ENCODE data around the gene ATAD1. TPM values are rescaled to one million over a fixed set of nuclear protein-coding genes. Genes with fewer than 3 reads are reported as not detected.

Gene ATAD1
- total RNA-seq, 1 donor from 2014 or later: 48.0 TPM

- TF ChIP-seq CTCF (IDR thresholded peaks at IDR 0.05; ENCODE audit: insufficient read depth, low read length, poor library complexity, severe bottlenecking): no peak
- Histone ChIP-seq H3K4me3 (ENCODE audit: low read depth, low read length) (no peak overlapping the region), H3K36me3 (ENCODE audit: control insufficient read depth, insufficient read depth, low read length) (no peaks in the 10 kb centered on the region), H3K27me3 (ENCODE audit: control insufficient read depth, insufficient read depth, low read length) (no peaks in the 10 kb centered on the region)
- no peak for DNase-seq (ENCODE audit: low read depth)
These were observed 58.5 kb downstream of the ATAD1 start for GRCh38 chr10:87759551-87759950.

- Histone ChIP-seq H3K36me3 (ENCODE audit: control insufficient read depth, insufficient read depth, low read length) (no peaks in the 10 kb centered on the region), H3K4me3 (ENCODE audit: low read depth, low read length) (no peak overlapping the region), H3K27me3 (ENCODE audit: control insufficient read depth, insufficient read depth, low read length) (no peaks in the 10 kb centered on the region)
- DNase-seq (ENCODE audit: low read depth): no peak
- no peak for TF ChIP-seq CTCF (IDR thresholded peaks at IDR 0.05; ENCODE audit: insufficient read depth, low read length, poor library complexity, severe bottlenecking)
These were observed 60.3 kb downstream of the ATAD1 start for GRCh38 chr10:87757685-87758084.

- Histone ChIP-seq H3K4me3 (ENCODE audit: low read depth, low read length) (no peak overlapping the region), H3K27me3 (ENCODE audit: control insufficient read depth, insufficient read depth, low read length) (no peaks in the 10 kb centered on the region), H3K36me3 (ENCODE audit: control insufficient read depth, insufficient read depth, low read length) (no peaks in the 10 kb centered on the region)
- DNase-seq (ENCODE audit: low read depth): no peak
- TF ChIP-seq CTCF (IDR thresholded peaks at IDR 0.05; ENCODE audit: insufficient read depth, low read length, poor library complexity, severe bottlenecking): no peak
These were observed 63.8 kb downstream of the ATAD1 start for GRCh38 chr10:87753995-87754866.

GRCh38 chr10:87752566-87752965 is 65.5 kb downstream of the ATAD1 start:
- no peak for DNase-seq (ENCODE audit: low read depth)
- TF ChIP-seq CTCF (IDR thresholded peaks at IDR 0.05; ENCODE audit: insufficient read depth, low read length, poor library complexity, severe bottlenecking): no peak
- Histone ChIP-seq H3K4me3 (ENCODE audit: low read depth, low read length) (no peak overlapping the region), H3K27me3 (ENCODE audit: control insufficient read depth, insufficient read depth, low read length) (no peaks in the 10 kb centered on the region), H3K36me3 (ENCODE audit: control insufficient read depth, insufficient read depth, low read length) (no peaks in the 10 kb centered on the region)

- no peaks in the 10 kb centered on the region for H3K36me3 ChIP-seq (ENCODE audit: control insufficient read depth, insufficient read depth, low read length)
- no peak for DNase-seq (ENCODE audit: low read depth)
- H3K4me3 ChIP-seq (ENCODE audit: low read depth, low read length): no peak overlapping the region
- H3K27me3 ChIP-seq (ENCODE audit: control insufficient read depth, insufficient read depth, low read length): no peaks in the 10 kb centered on the region
- no peak for TF ChIP-seq CTCF (IDR thresholded peaks at IDR 0.05; ENCODE audit: insufficient read depth, low read length, poor library complexity, severe bottlenecking)
These were observed 66.8 kb downstream of the ATAD1 start for GRCh38 chr10:87751274-87751673.

GRCh38 chr10:87750817-87751216 is 67.2 kb downstream of the ATAD1 start:
- DNase-seq (ENCODE audit: low read depth): no peak
- no peak for TF ChIP-seq CTCF (IDR thresholded peaks at IDR 0.05; ENCODE audit: insufficient read depth, low read length, poor library complexity, severe bottlenecking)
- no peak overlapping the region for H3K4me3 ChIP-seq (ENCODE audit: low read depth, low read length)

More at GRCh38 chr10:87750817-87751216, 67.2 kb downstream of the ATAD1 start:
- Histone ChIP-seq H3K36me3 (ENCODE audit: control insufficient read depth, insufficient read depth, low read length) (no peaks in the 10 kb centered on the region), H3K27me3 (ENCODE audit: control insufficient read depth, insufficient read depth, low read length) (no peaks in the 10 kb centered on the region)

Data from kidney epithelial cell (primary cell).